NB4 (cell line): Measurements from ENCODE around the gene ABCA4.

Experiments used
- CTCF ChIP-seq: IDR thresholded peaks from one replicate; pipeline ENCODE4 v1.5.1; 2012; ENCODE audit warnings: low read depth, low read length
- POLR2A ChIP-seq: IDR thresholded peaks from 2 replicates; pipeline ENCODE4 v1.6.1; 2011; ENCODE audit warnings: mild to moderate bottlenecking; ENCODE audit not compliant: insufficient read length; ENCODE audit errors: extremely low read depth

GRCh38 chr1:94095112-94095637, 25.8 kb downstream of the ABCA4 start:
- no peak for TF ChIP-seq POLR2A
- no peak for TF ChIP-seq CTCF
